HUES48 (cell line): ENCODE results near the gene TJP1.
"Not testable (repeated sequence)": the region's sequence is repeated elsewhere in the genome, so short reads cannot be mapped to it uniquely, and the experiment has no call there.

Source experiments
- H3K27ac ChIP-seq: one replicate; pipeline ENCODE4 v1.7.0; 2013; ENCODE audit warnings: low read depth, low read length, inconsistent platforms
- H3K27me3 ChIP-seq: 2 replicates; pipeline ENCODE4 v1.6.1; 2013; ENCODE audit warnings: mild to moderate bottlenecking, low read length; ENCODE audit not compliant: control insufficient read depth, insufficient read depth
- H3K36me3 ChIP-seq: 2 replicates; pipeline ENCODE4 v1.6.1; 2013; ENCODE audit warnings: low read length; ENCODE audit not compliant: control insufficient read depth, insufficient read depth
- H3K4me1 ChIP-seq: 2 replicates; pipeline ENCODE4 v1.6.1; 2013; ENCODE audit warnings: mild to moderate bottlenecking, low read length; ENCODE audit not compliant: control insufficient read depth, insufficient read depth
- H3K4me3 ChIP-seq: 2 replicates; pipeline ENCODE4 v1.5.1; 2013; ENCODE audit warnings: mild to moderate bottlenecking, low read depth, low read length
- H3K9ac ChIP-seq: 2 replicates; pipeline ENCODE4 v1.6.1; 2013; ENCODE audit warnings: mild to moderate bottlenecking, low read depth, low read length, moderate library complexity
- H3K9me3 ChIP-seq: 2 replicates; pipeline ENCODE4 v1.6.1; 2013; ENCODE audit warnings: low read length; ENCODE audit not compliant: control insufficient read depth, insufficient read depth

Gene TJP1

GRCh38 chr15:29678504-29679034 is 143.7 kb downstream of the TJP1 start:
- H3K36me3 ChIP-seq = no peaks in the 10 kb centered on the region
- H3K9me3 ChIP-seq = no peaks in the 10 kb centered on the region
- no peak overlapping the region for H3K4me3 ChIP-seq
- no peak overlapping the region for H3K27ac ChIP-seq
- no peaks in the 10 kb centered on the region for H3K27me3 ChIP-seq
- H3K9ac ChIP-seq = no peak overlapping the region
- H3K4me1 ChIP-seq = peaks cover 8% of the 10 kb centered on the region; the same call in 1 of the 2 replicates

- Histone ChIP-seq H3K4me3 (no peak overlapping the region), H3K9ac (no peak overlapping the region), H3K9me3 (no peaks in the 10 kb centered on the region), H3K4me1 (peaks cover 8% of the 10 kb centered on the region; the same call in 1 of the 2 replicates), H3K27me3 (no peaks in the 10 kb centered on the region), H3K27ac (no peak overlapping the region), H3K36me3 (no peaks in the 10 kb centered on the region)
These were observed 144.3 kb downstream of the TJP1 start for GRCh38 chr15:29677871-29678461.

GRCh38 chr15:29677455-29677854 is 144.8 kb downstream of the TJP1 start:
- H3K9ac ChIP-seq = no peak overlapping the region
- no peaks in the 10 kb centered on the region for H3K36me3 ChIP-seq
- H3K9me3 ChIP-seq = no peaks in the 10 kb centered on the region
- H3K27me3 ChIP-seq = no peaks in the 10 kb centered on the region
- H3K4me1 ChIP-seq = peaks cover 8% of the 10 kb centered on the region; the same call in 1 of the 2 replicates
- H3K4me3 ChIP-seq = no peak overlapping the region
- H3K27ac ChIP-seq = no peak overlapping the region

GRCh38 chr15:29676961-29677402 is 145.3 kb downstream of the TJP1 start:
- Histone ChIP-seq H3K4me1 (peaks cover 8% of the 10 kb centered on the region; the same call in 1 of the 2 replicates), H3K4me3 (no peak overlapping the region), H3K9ac (no peak overlapping the region), H3K27me3 (no peaks in the 10 kb centered on the region), H3K9me3 (no peaks in the 10 kb centered on the region), H3K36me3 (no peaks in the 10 kb centered on the region), H3K27ac (peak overlapping the region; percentile 35)

- H3K36me3 ChIP-seq, H3K9me3 ChIP-seq, H3K9ac ChIP-seq, H3K27me3 ChIP-seq: not testable (repeated sequence)
- H3K27ac ChIP-seq = peak overlapping the region; percentile 35
- peaks cover 11% of the 10 kb centered on the region; the same call in 1 of the 2 replicates for H3K4me1 ChIP-seq
- H3K4me3 ChIP-seq = peak overlapping the region; percentile 78; the same call in 1 of the 2 replicates
These were observed 145.8 kb downstream of the TJP1 start for GRCh38 chr15:29676374-29676960.

- Histone ChIP-seq H3K9ac (no peak overlapping the region), H3K4me3 (peak overlapping the region; percentile 78), H3K4me1 (peaks cover 16% of the 10 kb centered on the region; the same call in 1 of the 2 replicates), H3K27me3 (no peaks in the 10 kb centered on the region), H3K9me3 (no peaks in the 10 kb centered on the region), H3K36me3 (no peaks in the 10 kb centered on the region), H3K27ac (no peak overlapping the region)
These were observed 146.4 kb downstream of the TJP1 start for GRCh38 chr15:29675791-29676301.

- Histone ChIP-seq H3K4me1 (peaks cover 16% of the 10 kb centered on the region; the same call in 1 of the 2 replicates), H3K27ac (no peak overlapping the region), H3K27me3 (no peaks in the 10 kb centered on the region), H3K4me3 (peak overlapping the region; percentile 78), H3K9ac (no peak overlapping the region; the same call in 1 of the 2 replicates), H3K36me3 (no peaks in the 10 kb centered on the region), H3K9me3 (no peaks in the 10 kb centered on the region)
These were observed 147.4 kb downstream of the TJP1 start for GRCh38 chr15:29674661-29675533.

GRCh38 chr15:29672923-29673809 is 149.1 kb downstream of the TJP1 start:
- no peak overlapping the region for H3K4me3 ChIP-seq
- H3K36me3 ChIP-seq = no peaks in the 10 kb centered on the region
- H3K9ac ChIP-seq = no peak overlapping the region
- H3K27ac ChIP-seq = no peak overlapping the region
- H3K4me1 ChIP-seq = peaks cover 16% of the 10 kb centered on the region; the same call in 1 of the 2 replicates
- no peaks in the 10 kb centered on the region for H3K9me3 ChIP-seq
- H3K27me3 ChIP-seq = no peaks in the 10 kb centered on the region

GRCh38 chr15:29672446-29672845 is 149.8 kb downstream of the TJP1 start:
- Histone ChIP-seq H3K27me3 (no peaks in the 10 kb centered on the region), H3K9me3 (no peaks in the 10 kb centered on the region), H3K4me3 (no peak overlapping the region), H3K4me1 (peaks cover 16% of the 10 kb centered on the region; the same call in 1 of the 2 replicates), H3K27ac (no peak overlapping the region), H3K9ac (no peak overlapping the region), H3K36me3 (no peaks in the 10 kb centered on the region)

GRCh38 chr15:29672046-29672445 is 150.2 kb downstream of the TJP1 start:
- not testable (repeated sequence) for H3K9me3 ChIP-seq, H3K4me3 ChIP-seq, H3K36me3 ChIP-seq, H3K9ac ChIP-seq, H3K27me3 ChIP-seq
- Histone ChIP-seq H3K4me1 (peaks cover 13% of the 10 kb centered on the region; the same call in 1 of the 2 replicates), H3K27ac (peak overlapping the region; percentile 87)
